Neural crest cell (in vitro differentiated cells): Measurements from ENCODE around the gene ZSWIM6. TPM values are rescaled to one million over a fixed set of nuclear protein-coding genes. Genes with fewer than 3 reads are reported as not detected.

Experiments used
- DNase-seq: peaks from one replicate; pipeline ENCODE4 v3.0.0; 2021; ENCODE audit warnings: low read depth, mixed read lengths, low spot score
- H3K27ac Mint-ChIP-seq: one replicate; pipeline ENCODE4 v1.8.0; 2021; ENCODE audit warnings: mild to moderate bottlenecking, mixed read lengths; ENCODE audit not compliant: unreplicated experiment
- H3K27me3 Mint-ChIP-seq: 2 replicates; pipeline ENCODE4 v1.8.0; 2021; ENCODE audit warnings: low read depth, mild to moderate bottlenecking, mixed read lengths
- H3K36me3 Mint-ChIP-seq: 2 replicates; pipeline ENCODE4 v1.8.0; 2021; ENCODE audit warnings: low read depth, mild to moderate bottlenecking, mixed read lengths
- H3K4me1 Mint-ChIP-seq: 2 replicates; pipeline ENCODE4 v1.8.0; 2021; ENCODE audit warnings: mixed read lengths
- H3K4me3 Mint-ChIP-seq: one replicate; pipeline ENCODE4 v1.8.0; 2021; ENCODE audit warnings: mild to moderate bottlenecking, mixed read lengths
- H3K9me3 Mint-ChIP-seq: 2 replicates; pipeline ENCODE4 v1.8.0; 2021; ENCODE audit warnings: mixed read lengths
- CTCF ChIP-seq: fragments of 200-600 bp; sonication (generic); conservative IDR thresholded peaks from 2 replicates; pipeline ENCODE4 v1.5.0; 2021; ENCODE audit warnings: antibody characterized with exemption, mild to moderate bottlenecking
- total RNA-seq: library from RNA; stranded (reverse); gene quantifications from 2 replicates; pipeline ENCODE4 v1.2.1, GENCODE V29; 2021

ZSWIM6 gene
- total RNA-seq, 1 donor from 2014 or later: 33.8 TPM

GRCh38 chr5:61385627-61386026 lies 53.6 kb downstream of the ZSWIM6 start:
- Mint-ChIP-seq H3K9me3 (no peaks in the 10 kb centered on the region), H3K4me3 (no peak overlapping the region), H3K4me1 (peaks cover 35% of the 10 kb centered on the region), H3K27me3 (no peaks in the 10 kb centered on the region), H3K36me3 (no peaks in the 10 kb centered on the region), H3K27ac (no peak overlapping the region)
- no peak for TF ChIP-seq CTCF
- no peak for DNase-seq

GRCh38 chr5:61386045-61386800 lies 54.2 kb downstream of the ZSWIM6 start:
- no peak for TF ChIP-seq CTCF
- Mint-ChIP-seq H3K9me3 (no peaks in the 10 kb centered on the region), H3K27me3 (no peaks in the 10 kb centered on the region), H3K4me1 (peaks cover 35% of the 10 kb centered on the region), H3K27ac (no peak overlapping the region), H3K36me3 (no peaks in the 10 kb centered on the region), H3K4me3 (no peak overlapping the region)
- DNase-seq: no peak

GRCh38 chr5:61389609-61390008 lies 57.6 kb downstream of the ZSWIM6 start:
- Mint-ChIP-seq H3K4me3 (no peak overlapping the region), H3K36me3 (peaks cover 10% of the 10 kb centered on the region), H3K4me1 (peaks cover 33% of the 10 kb centered on the region), H3K9me3 (peaks cover 7% of the 10 kb centered on the region), H3K27me3 (no peaks in the 10 kb centered on the region), H3K27ac (no peak overlapping the region)
- TF ChIP-seq CTCF: no peak
- DNase-seq: no peak

GRCh38 chr5:61394078-61394704 lies 62.1 kb downstream of the ZSWIM6 start:
- Mint-ChIP-seq H3K9me3 (peaks cover 12% of the 10 kb centered on the region), H3K27me3 (no peaks in the 10 kb centered on the region), H3K4me3 (no peak overlapping the region), H3K27ac (no peak overlapping the region), H3K4me1 (peaks cover 25% of the 10 kb centered on the region), H3K36me3 (peaks cover 14% of the 10 kb centered on the region)
- no peak for DNase-seq
- no peak for TF ChIP-seq CTCF

- TF ChIP-seq CTCF: no peak
- DNase-seq: no peak
- no peak overlapping the region for H3K27ac Mint-ChIP-seq
- peaks cover 12% of the 10 kb centered on the region for H3K9me3 Mint-ChIP-seq
- no peak overlapping the region for H3K4me3 Mint-ChIP-seq
- H3K27me3 Mint-ChIP-seq: no peaks in the 10 kb centered on the region
- peaks cover 14% of the 10 kb centered on the region for H3K36me3 Mint-ChIP-seq
- H3K4me1 Mint-ChIP-seq: peaks cover 26% of the 10 kb centered on the region
Measured at GRCh38 chr5:61394793-61395192, 62.7 kb downstream of the ZSWIM6 start.
